Right lobe of liver (tissue), 6 donors: Measurements from ENCODE around the gene BHLHE23. TPM values are rescaled to one million over a fixed set of nuclear protein-coding genes. Genes with fewer than 3 reads are reported as not detected.

Experiments
- ATAC-seq, 4 donors: fragments of 200-7000 bp; cut with Tn5 transposase; one replicate each; pipeline ENCODE4 v1.9.1; 2020; ENCODE audit warnings: mild to moderate bottlenecking in 4 of 4, moderate library complexity in 4 of 4
- DNase-seq, 3 donors: peaks; one replicate each; pipeline ENCODE4 v3.0.0-alpha.2; 2020
- H3K27ac ChIP-seq, 3 donors: fragments of 200-600 bp; one replicate each; pipeline ENCODE4 v1.8.0; 2022
- H3K27me3 ChIP-seq, 2 donors: fragments of 200-600 bp; one replicate each; pipeline ENCODE4 v1.8.0; 2022
- H3K36me3 ChIP-seq, 4 donors: fragments of 200-600 bp; sonication (generic) in 1 of 4; one replicate each; pipeline versions ENCODE4 v1.5.1 to v1.8.0; 2017 to 2022; ENCODE audit warnings: control low read depth in 1 of 4
- H3K4me1 ChIP-seq, 4 donors: fragments of 200-600 bp; sonication (generic) in 1 of 4; one replicate each; pipeline versions ENCODE4 v1.5.1 to v1.8.0; 2017 to 2022; ENCODE audit warnings: control low read depth in 1 of 4
- H3K4me3 ChIP-seq, 3 donors: fragments of 200-600 bp; one replicate each; pipeline ENCODE4 v1.8.0; 2022
- H3K9me3 ChIP-seq, 4 donors: fragments of 200-600 bp; sonication (generic) in 1 of 4; one replicate each; pipeline versions ENCODE4 v1.5.1 to v1.8.0; 2017 to 2022; ENCODE audit warnings: control low read depth in 1 of 4
- POLR2A ChIP-seq: fragments of 450-650 bp; IDR thresholded peaks from one replicate; pipeline ENCODE4 v1.6.1; 2017; ENCODE audit warnings: antibody characterized with exemption, mild to moderate bottlenecking
- WGBS: methylation state at CpG from one replicate; pipeline ENCODE4 v1.1.6; 2018; ENCODE audit warnings: low coverage, low lambda C conversion rate; ENCODE audit not compliant: insufficient coverage; ENCODE audit errors: missing lambda C conversion rate; 5-methylcytosine and 5-hydroxymethylcytosine counted together
- intact Hi-C, 2 donors: fragments of 100-400 bp; cut with DNase I; formaldehyde crosslinking; loops; one replicate each; pipeline versions ENCODE4 v1.11.2 to v1.14.1; 2022
- total RNA-seq, 6 experiments: library from RNA; depleted of rRNA in 2 of 6; stranded (reverse); fragments of >200 nt in 2 of 6; fragmentation: NEBNext Ultra II Directional in 3 of 6; extraction: Animal tissue kit (Norgen Biotek cat#: 25700) in 3 of 6; gene quantifications; one replicate each; pipeline versions ENCODE4 v1.1.0 to v1.2.4, GENCODE V29; 2016 to 2023
- TF ChIP-seq, protein P1 (sequence below), 4 donors: fragments of 200-600 bp in 3 of 4; fragments of 450-650 bp in 1 of 4; IDR thresholded peaks; one replicate each; pipeline versions ENCODE4 v1.5.1 to v1.8.0; 2016 to 2022; ENCODE audit warnings: antibody characterized with exemption in 4 of 4, mild to moderate bottlenecking in 2 of 4
- donor health status: DM: no; HTN: yes; CAD: no.
- donor health status: DM: no; HTN: no; CAD: no.
- donor health status: DM: no; HTN: no; CAD: no.
- donor health status: DM: no; HTN: yes; CAD: no.
- donor health status: DM: no; HTN: yes; CAD: no.

BHLHE23 gene
- total RNA-seq, 6 experiments from 2014 or later = not detected

- H3K9me3 ChIP-seq = no peaks in the 10 kb centered on the region
- no peak overlapping the region for H3K27ac ChIP-seq
- peak in 2 of 3 donors; percentile 4 to 15 for DNase-seq
- no peaks in the 10 kb centered on the region for H3K4me1 ChIP-seq
- no peaks in the 10 kb centered on the region for H3K27me3 ChIP-seq
- TF ChIP-seq, protein P1, sequence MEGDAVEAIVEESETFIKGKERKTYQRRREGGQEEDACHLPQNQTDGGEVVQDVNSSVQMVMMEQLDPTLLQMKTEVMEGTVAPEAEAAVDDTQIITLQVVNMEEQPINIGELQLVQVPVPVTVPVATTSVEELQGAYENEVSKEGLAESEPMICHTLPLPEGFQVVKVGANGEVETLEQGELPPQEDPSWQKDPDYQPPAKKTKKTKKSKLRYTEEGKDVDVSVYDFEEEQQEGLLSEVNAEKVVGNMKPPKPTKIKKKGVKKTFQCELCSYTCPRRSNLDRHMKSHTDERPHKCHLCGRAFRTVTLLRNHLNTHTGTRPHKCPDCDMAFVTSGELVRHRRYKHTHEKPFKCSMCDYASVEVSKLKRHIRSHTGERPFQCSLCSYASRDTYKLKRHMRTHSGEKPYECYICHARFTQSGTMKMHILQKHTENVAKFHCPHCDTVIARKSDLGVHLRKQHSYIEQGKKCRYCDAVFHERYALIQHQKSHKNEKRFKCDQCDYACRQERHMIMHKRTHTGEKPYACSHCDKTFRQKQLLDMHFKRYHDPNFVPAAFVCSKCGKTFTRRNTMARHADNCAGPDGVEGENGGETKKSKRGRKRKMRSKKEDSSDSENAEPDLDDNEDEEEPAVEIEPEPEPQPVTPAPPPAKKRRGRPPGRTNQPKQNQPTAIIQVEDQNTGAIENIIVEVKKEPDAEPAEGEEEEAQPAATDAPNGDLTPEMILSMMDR (IDR thresholded peaks at IDR 0.05) = no peak
- TF ChIP-seq POLR2A = no peak
- H3K4me3 ChIP-seq = no peak overlapping the region
- intact Hi-C loops = no loop called here
- no peaks in the 10 kb centered on the region for H3K36me3 ChIP-seq
- WGBS = 20% methylated on average over 10 of the region's 12 CpGs
- no peak for ATAC-seq
These were observed 35.8 kb upstream of the BHLHE23 start for GRCh38 chr20:63042448-63043071.

GRCh38 chr20:63041776-63042175 is 35.0 kb upstream of the BHLHE23 start:
- intact Hi-C loops = no loop called here
- H3K9me3 ChIP-seq = no peaks in the 10 kb centered on the region
- no peaks in the 10 kb centered on the region for H3K36me3 ChIP-seq
- no peaks in the 10 kb centered on the region for H3K27me3 ChIP-seq
- H3K4me1 ChIP-seq = no peaks in the 10 kb centered on the region
- no peak for ATAC-seq
- no peak overlapping the region for H3K27ac ChIP-seq
- WGBS = 46% methylated on average over 7 of the region's 7 CpGs
- H3K4me3 ChIP-seq = no peak overlapping the region
- no peak for DNase-seq
- no peak for TF ChIP-seq POLR2A
- TF ChIP-seq, protein P1 (IDR thresholded peaks at IDR 0.05) = no peak

- no peak for TF ChIP-seq POLR2A
- TF ChIP-seq, protein P1 (IDR thresholded peaks at IDR 0.05) = no peak
- Histone ChIP-seq H3K27ac (no peak overlapping the region), H3K4me1 (no peaks in the 10 kb centered on the region), H3K9me3 (no peaks in the 10 kb centered on the region), H3K27me3 (no peaks in the 10 kb centered on the region), H3K36me3 (no peaks in the 10 kb centered on the region), H3K4me3 (no peak overlapping the region)
- 39% methylated on average over 23 of the region's 26 CpGs for WGBS
- ATAC-seq (no peak), DNase-seq (peak in 2 of 3 donors; percentile 7 to 27)
- intact Hi-C loops = no loop called here
These were observed 31.0 kb upstream of the BHLHE23 start for GRCh38 chr20:63037669-63038268.

DNA sequence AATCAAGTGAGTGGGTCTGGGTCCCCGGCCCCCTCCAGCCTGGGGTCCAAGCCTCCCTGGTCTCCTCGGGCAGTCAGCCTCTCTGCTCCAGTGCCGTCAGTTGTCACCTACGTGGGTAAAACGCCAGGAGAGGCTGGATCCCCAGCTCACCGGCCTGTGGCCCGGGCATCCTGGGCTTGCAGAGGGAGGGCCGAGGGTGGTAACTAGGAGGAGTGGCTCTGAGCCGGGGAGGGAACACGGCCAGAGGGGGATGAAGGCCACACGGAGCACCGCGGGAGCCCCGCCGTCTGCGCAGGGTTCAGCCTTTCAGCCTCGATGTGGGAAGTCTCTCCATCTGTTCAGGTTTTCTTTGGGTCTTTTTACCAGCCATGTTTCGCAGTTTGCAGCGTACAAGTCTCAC is 29.5 kb upstream of the BHLHE23 start:
- no peaks in the 10 kb centered on the region for H3K4me1 ChIP-seq
- DNase-seq = peak in 2 of 3 donors; percentile 10 to 32
- no peaks in the 10 kb centered on the region for H3K9me3 ChIP-seq
- H3K27ac ChIP-seq = no peak overlapping the region
- intact Hi-C loops = no loop called here
- no peak overlapping the region for H3K4me3 ChIP-seq
- no peak for ATAC-seq
- TF ChIP-seq, protein P1 (IDR thresholded peaks at IDR 0.05) = no peak
- no peak for TF ChIP-seq POLR2A
- peaks cover 0 to 3% of the 10 kb centered on the region in 2 donors for H3K27me3 ChIP-seq
- H3K36me3 ChIP-seq = no peaks in the 10 kb centered on the region
- 25% methylated on average over 5 of the region's 19 CpGs for WGBS
